Mesenteric fat pad (tissue), 1 donor: ENCODE results near the gene PLPPR5. TPM values are rescaled to one million over a fixed set of nuclear protein-coding genes. Genes with fewer than 3 reads are reported as not detected.

Source experiments
- DNase-seq: peaks from one replicate; pipeline ENCODE4 v3.0.0-alpha.2; 2020; ENCODE audit warnings: low spot score
- total RNA-seq: library from RNA; stranded (reverse); fragmentation: NEBNext Ultra II Directional; extraction: Animal tissue kit (Norgen Biotek cat#: 25700); gene quantifications from one replicate; pipeline ENCODE4 v1.2.1, GENCODE V29; 2021
- donor health status: DM: yes; HTN: yes; CAD: no.

PLPPR5 gene
- total RNA-seq, 1 donor from 2014 or later: not detected

GRCh38 chr1:98854137-98854536 lies 150.5 kb downstream of the PLPPR5 start:
- DNase-seq: no peak

- no peak for DNase-seq
Measured at GRCh38 chr1:98849969-98850636, 154.6 kb downstream of the PLPPR5 start.

GRCh38 chr1:98842241-98842640 lies 162.4 kb downstream of the PLPPR5 start:
- DNase-seq: no peak
